ENCODE data around the gene GRK7.

Gene GRK7

GRCh38 chr3:141763088-141763750 is at the start of gene GRK7:
TSS of gene GRK7 (plus strand) at chr3:141763408. CDS start at chr3:141778285, 14,877 bp downstream.
- no peak for DNase-seq (ENCODE audit: low spot score in 2 of 2)
- Mint-ChIP-seq H3K9me3 (no peaks in the 10 kb centered on the region), H3K27ac (ENCODE audit: low read depth) (no peak within 1 kb of the TSS), H3K36me3 (ENCODE audit: insufficient read depth) (no peaks in the 10 kb centered on the region), H3K4me3 (no peak within 1 kb of the TSS), H3K27me3 (no peaks in the 10 kb centered on the region), H3K4me1 (no peaks in the 10 kb centered on the region)
- no peak for ATAC-seq (replicated peaks; ENCODE audit: extremely low read depth, poor library complexity, severe bottlenecking)

- H3K27ac Mint-ChIP-seq (ENCODE audit: low read depth), result no peak overlapping the region
- no peaks in the 10 kb centered on the region for H3K4me1 Mint-ChIP-seq
- H3K36me3 Mint-ChIP-seq (ENCODE audit: insufficient read depth), result peaks cover 3% of the 10 kb centered on the region
- H3K27me3 Mint-ChIP-seq, result peaks cover 17% of the 10 kb centered on the region
- no peak overlapping the region for H3K4me3 Mint-ChIP-seq
- no peaks in the 10 kb centered on the region for H3K9me3 Mint-ChIP-seq
- no peak for DNase-seq (ENCODE audit: low spot score in 2 of 2)
- no peak for ATAC-seq (replicated peaks; ENCODE audit: extremely low read depth, poor library complexity, severe bottlenecking)
These were observed 48.5 kb upstream of the GRK7 start for GRCh38 chr3:141714671-141715070.

GRCh38 chr3:141722081-141722480 is 41.1 kb upstream of the GRK7 start:
- DNase-seq (ENCODE audit: low spot score in 2 of 2), result no peak
- Mint-ChIP-seq H3K4me3 (no peak overlapping the region), H3K36me3 (ENCODE audit: insufficient read depth) (no peaks in the 10 kb centered on the region), H3K9me3 (no peaks in the 10 kb centered on the region), H3K4me1 (no peaks in the 10 kb centered on the region), H3K27ac (ENCODE audit: low read depth) (no peak overlapping the region), H3K27me3 (peaks cover 31% of the 10 kb centered on the region)
- no peak for ATAC-seq (replicated peaks; ENCODE audit: extremely low read depth, poor library complexity, severe bottlenecking)

- Mint-ChIP-seq H3K4me3 (no peak overlapping the region), H3K27ac (ENCODE audit: low read depth) (no peak overlapping the region)
These were observed 40.6 kb upstream of the GRK7 start for GRCh38 chr3:141722648-141723047.

GRCh38 chr3:141723255-141723654 is 40.0 kb upstream of the GRK7 start:
- no peaks in the 10 kb centered on the region for H3K4me1 Mint-ChIP-seq
- H3K36me3 Mint-ChIP-seq (ENCODE audit: insufficient read depth), result no peaks in the 10 kb centered on the region
- no peaks in the 10 kb centered on the region for H3K9me3 Mint-ChIP-seq
- peaks cover 28% of the 10 kb centered on the region for H3K27me3 Mint-ChIP-seq
- DNase-seq (ENCODE audit: low spot score in 2 of 2), result no peak
- H3K4me3 Mint-ChIP-seq, result no peak overlapping the region
- ATAC-seq (replicated peaks; ENCODE audit: extremely low read depth, poor library complexity, severe bottlenecking), result no peak
- H3K27ac Mint-ChIP-seq (ENCODE audit: low read depth), result no peak overlapping the region

More at GRCh38 chr3:141722648-141723047, 40.6 kb upstream of the GRK7 start:
- no peaks in the 10 kb centered on the region for H3K4me1 Mint-ChIP-seq
- DNase-seq (ENCODE audit: low spot score in 2 of 2), result no peak
- ATAC-seq (replicated peaks; ENCODE audit: extremely low read depth, poor library complexity, severe bottlenecking), result no peak
- no peaks in the 10 kb centered on the region for H3K36me3 Mint-ChIP-seq (ENCODE audit: insufficient read depth)
- no peaks in the 10 kb centered on the region for H3K9me3 Mint-ChIP-seq
- H3K27me3 Mint-ChIP-seq, result peaks cover 31% of the 10 kb centered on the region

- Mint-ChIP-seq H3K27ac (ENCODE audit: low read depth) (no peak overlapping the region), H3K4me1 (no peaks in the 10 kb centered on the region), H3K36me3 (ENCODE audit: insufficient read depth) (no peaks in the 10 kb centered on the region), H3K4me3 (no peak overlapping the region), H3K9me3 (no peaks in the 10 kb centered on the region), H3K27me3 (peaks cover 19% of the 10 kb centered on the region)
- no peak for ATAC-seq (replicated peaks; ENCODE audit: extremely low read depth, poor library complexity, severe bottlenecking)
- DNase-seq (ENCODE audit: low spot score in 2 of 2), result no peak
These were observed 39.0 kb upstream of the GRK7 start for GRCh38 chr3:141724186-141724585.

GRCh38 chr3:141725036-141725435 is 38.2 kb upstream of the GRK7 start:
- H3K36me3 Mint-ChIP-seq (ENCODE audit: insufficient read depth), result no peaks in the 10 kb centered on the region
- no peak for ATAC-seq (replicated peaks; ENCODE audit: extremely low read depth, poor library complexity, severe bottlenecking)
- no peaks in the 10 kb centered on the region for H3K9me3 Mint-ChIP-seq
- H3K4me1 Mint-ChIP-seq, result no peaks in the 10 kb centered on the region
- H3K27ac Mint-ChIP-seq (ENCODE audit: low read depth), result no peak overlapping the region
- peaks cover 12% of the 10 kb centered on the region for H3K27me3 Mint-ChIP-seq
- DNase-seq (ENCODE audit: low spot score in 2 of 2), result no peak
- no peak overlapping the region for H3K4me3 Mint-ChIP-seq

- H3K4me3 Mint-ChIP-seq, result no peak overlapping the region
- DNase-seq (ENCODE audit: low spot score in 2 of 2) (no peak), ATAC-seq (replicated peaks; ENCODE audit: extremely low read depth, poor library complexity, severe bottlenecking) (no peak)
- no peaks in the 10 kb centered on the region for H3K36me3 Mint-ChIP-seq (ENCODE audit: insufficient read depth)
- peaks cover 3% of the 10 kb centered on the region for H3K27me3 Mint-ChIP-seq
- H3K4me1 Mint-ChIP-seq, result no peaks in the 10 kb centered on the region
- H3K9me3 Mint-ChIP-seq, result no peaks in the 10 kb centered on the region
- no peak overlapping the region for H3K27ac Mint-ChIP-seq (ENCODE audit: low read depth)
These were observed 36.7 kb upstream of the GRK7 start for GRCh38 chr3:141726483-141726882.

- ATAC-seq (replicated peaks; ENCODE audit: extremely low read depth, poor library complexity, severe bottlenecking), result no peak
- H3K27ac Mint-ChIP-seq (ENCODE audit: low read depth), result no peak overlapping the region
These were observed 34.8 kb upstream of the GRK7 start for GRCh38 chr3:141728355-141728892.

GRCh38 chr3:141729240-141729639 is 34.0 kb upstream of the GRK7 start:
- Mint-ChIP-seq H3K27me3 (no peaks in the 10 kb centered on the region), H3K9me3 (no peaks in the 10 kb centered on the region), H3K36me3 (ENCODE audit: insufficient read depth) (no peaks in the 10 kb centered on the region), H3K4me1 (no peaks in the 10 kb centered on the region), H3K4me3 (no peak overlapping the region), H3K27ac (ENCODE audit: low read depth) (no peak overlapping the region)
- ATAC-seq (replicated peaks; ENCODE audit: extremely low read depth, poor library complexity, severe bottlenecking) (no peak), DNase-seq (ENCODE audit: low spot score in 2 of 2) (no peak)

More at GRCh38 chr3:141728355-141728892, 34.8 kb upstream of the GRK7 start:
- H3K27me3 Mint-ChIP-seq, result no peaks in the 10 kb centered on the region
- H3K36me3 Mint-ChIP-seq (ENCODE audit: insufficient read depth), result no peaks in the 10 kb centered on the region
- DNase-seq (ENCODE audit: low spot score in 2 of 2), result no peak
- no peak overlapping the region for H3K4me3 Mint-ChIP-seq
- H3K9me3 Mint-ChIP-seq, result no peaks in the 10 kb centered on the region
- H3K4me1 Mint-ChIP-seq, result no peaks in the 10 kb centered on the region

GRCh38 chr3:141735176-141735575 is 28.0 kb upstream of the GRK7 start:
- peaks cover 7% of the 10 kb centered on the region for H3K4me1 Mint-ChIP-seq
- DNase-seq (ENCODE audit: low spot score in 2 of 2) (no peak), ATAC-seq (replicated peaks; ENCODE audit: extremely low read depth, poor library complexity, severe bottlenecking) (no peak)
- H3K27me3 Mint-ChIP-seq, result no peaks in the 10 kb centered on the region
- H3K9me3 Mint-ChIP-seq, result no peaks in the 10 kb centered on the region
- H3K4me3 Mint-ChIP-seq, result no peak overlapping the region
- H3K27ac Mint-ChIP-seq (ENCODE audit: low read depth), result peak overlapping the region; percentile 42
- H3K36me3 Mint-ChIP-seq (ENCODE audit: insufficient read depth), result peaks cover 13% of the 10 kb centered on the region

GRCh38 chr3:141735770-141736465 is 27.3 kb upstream of the GRK7 start:
- H3K9me3 Mint-ChIP-seq, result no peaks in the 10 kb centered on the region
- ATAC-seq (replicated peaks; ENCODE audit: extremely low read depth, poor library complexity, severe bottlenecking) (no peak), DNase-seq (ENCODE audit: low spot score in 2 of 2) (no peak)
- H3K4me3 Mint-ChIP-seq, result no peak overlapping the region
- H3K36me3 Mint-ChIP-seq (ENCODE audit: insufficient read depth), result peaks cover 13% of the 10 kb centered on the region
- no peak overlapping the region for H3K27ac Mint-ChIP-seq (ENCODE audit: low read depth)
- H3K27me3 Mint-ChIP-seq, result no peaks in the 10 kb centered on the region
- peaks cover 11% of the 10 kb centered on the region for H3K4me1 Mint-ChIP-seq

- Mint-ChIP-seq H3K4me1 (peaks cover 20% of the 10 kb centered on the region), H3K27me3 (no peaks in the 10 kb centered on the region), H3K36me3 (ENCODE audit: insufficient read depth) (peaks cover 15% of the 10 kb centered on the region), H3K4me3 (no peak overlapping the region), H3K27ac (ENCODE audit: low read depth) (no peak overlapping the region), H3K9me3 (no peaks in the 10 kb centered on the region)
- DNase-seq (ENCODE audit: low spot score in 2 of 2) (no peak), ATAC-seq (replicated peaks; ENCODE audit: extremely low read depth, poor library complexity, severe bottlenecking) (no peak)
These were observed 26.1 kb upstream of the GRK7 start for GRCh38 chr3:141737093-141737492.

All from central memory CD8-positive, alpha-beta T cell (primary cell).